Neuronal stem cell (in vitro differentiated cells): ENCODE results near the gene RILPL1.

ENCODE experiments used
- DNase-seq: peaks from one replicate; pipeline ENCODE4 v3.0.0-alpha.2; 2013; ENCODE audit warnings: low spot score
- H2AFZ ChIP-seq: one replicate; pipeline ENCODE4 v1.6.1; 2013; ENCODE audit warnings: mild to moderate bottlenecking, low read length, inconsistent platforms
- H2AK5ac ChIP-seq: 2 replicates; pipeline ENCODE4 v1.6.1; 2013; ENCODE audit warnings: low read depth, mild to moderate bottlenecking, inconsistent platforms, low read length, moderate library complexity, mixed read lengths
- H2BK120ac ChIP-seq: 2 replicates; pipeline ENCODE4 v1.6.1; 2013; ENCODE audit warnings: low read depth, mild to moderate bottlenecking, inconsistent platforms, low read length, moderate library complexity, mixed read lengths
- H2BK12ac ChIP-seq: one replicate; pipeline ENCODE4 v1.6.1; 2013; ENCODE audit warnings: low read length, inconsistent platforms
- H2BK15ac ChIP-seq: 2 replicates; pipeline ENCODE4 v1.6.1; 2013; ENCODE audit warnings: mild to moderate bottlenecking, low read length, inconsistent platforms, mixed read lengths
- H2BK5ac ChIP-seq: one replicate; pipeline ENCODE4 v1.6.1; 2013; ENCODE audit warnings: inconsistent platforms, mild to moderate bottlenecking, low read length, moderate library complexity
- H3K14ac ChIP-seq: one replicate; pipeline ENCODE4 v1.6.1; 2013; ENCODE audit warnings: low read length, inconsistent platforms
- H3K18ac ChIP-seq: 2 replicates; pipeline ENCODE4 v1.6.1; 2013; ENCODE audit warnings: low read length, inconsistent platforms
- H3K23ac ChIP-seq: 2 replicates; pipeline ENCODE4 v1.6.1; 2013; ENCODE audit warnings: low read depth, mild to moderate bottlenecking, mixed read lengths, low read length, inconsistent platforms; ENCODE audit not compliant: poor library complexity
- H3K27ac ChIP-seq: replicated peaks from 3 replicates; pipeline ENCODE4 v1.5.1; 2013; ENCODE audit warnings: low read length, inconsistent platforms
- H3K27me3 ChIP-seq, 3 experiments: 2 replicates each; pipeline ENCODE4 v1.6.1; 2013; ENCODE audit warnings: low read length in 3 of 3, mild to moderate bottlenecking in 2 of 3, inconsistent platforms in 1 of 3, low read depth in 1 of 3, mixed read lengths in 1 of 3, moderate library complexity in 1 of 3; ENCODE audit not compliant: control insufficient read depth in 3 of 3, insufficient read depth in 3 of 3
- H3K36me3 ChIP-seq, 2 donors: replicated peaks in 1 of 2; 2 replicates each; pipeline ENCODE4 v1.6.1; 2013; ENCODE audit warnings: low read length in 2 of 2; ENCODE audit not compliant: control insufficient read depth in 2 of 2, insufficient read depth in 2 of 2
- H3K4ac ChIP-seq: 2 replicates; pipeline ENCODE4 v1.6.1; 2013; ENCODE audit warnings: inconsistent platforms, mild to moderate bottlenecking, low read length, moderate library complexity
- H3K4me1 ChIP-seq, 2 donors: 1 replicate in 1 of 2; 2 replicates in 1 of 2; pipeline ENCODE4 v1.6.1; 2013; ENCODE audit warnings: low read length in 2 of 2, low read depth in 1 of 2; ENCODE audit not compliant: control insufficient read depth in 2 of 2, insufficient read depth in 1 of 2
- H3K4me2 ChIP-seq: one replicate; pipeline ENCODE4 v1.6.1; 2013; ENCODE audit warnings: mild to moderate bottlenecking, low read length, inconsistent platforms; ENCODE audit not compliant: insufficient read depth, poor library complexity, severe bottlenecking
- H3K4me3 ChIP-seq, 2 donors: 2 replicates each; pipeline ENCODE4 v1.5.1; 2013; ENCODE audit warnings: low read length in 2 of 2, mild to moderate bottlenecking in 2 of 2, inconsistent platforms in 1 of 2, moderate library complexity in 1 of 2
- H3K79me1 ChIP-seq: one replicate; pipeline ENCODE4 v1.6.1; 2013; ENCODE audit warnings: low read depth, mild to moderate bottlenecking, inconsistent platforms, low read length, moderate library complexity
- H3K9ac ChIP-seq: one replicate; pipeline ENCODE4 v1.6.1; 2013; ENCODE audit warnings: mild to moderate bottlenecking, low read depth, low read length, inconsistent platforms; ENCODE audit not compliant: poor library complexity
- H3K9me3 ChIP-seq, 2 donors: replicated peaks in 1 of 2; 2 replicates each; pipeline versions ENCODE3 to v1.6.1; 2013; ENCODE audit warnings: low read length in 2 of 2, mild to moderate bottlenecking in 2 of 2, inconsistent platforms in 1 of 2, low read depth in 1 of 2, mixed read lengths in 1 of 2, moderate library complexity in 1 of 2; ENCODE audit not compliant: control insufficient read depth in 2 of 2, insufficient read depth in 1 of 2
- H4K8ac ChIP-seq: one replicate; pipeline ENCODE4 v1.6.1; 2013; ENCODE audit warnings: low read depth, mild to moderate bottlenecking, inconsistent platforms, low read length, moderate library complexity
- H4K91ac ChIP-seq: one replicate; pipeline ENCODE4 v1.6.1; 2013; ENCODE audit warnings: low read length, low read depth, mild to moderate bottlenecking, inconsistent platforms; ENCODE audit not compliant: poor library complexity
- WGBS, 2 donors: extraction: QIAGEN DNeasy Blood & Tissue Kit; methylation state at CpG; one replicate each; pipeline ENCODE4 v1.1.7; 2013; ENCODE audit warnings: missing lambda C conversion rate in 2 of 2, mixed read lengths in 1 of 2; ENCODE audit not compliant: insufficient read length in 2 of 2, insufficient replicate concordance in 1 of 2; ENCODE audit errors: extremely low coverage in 2 of 2; 5-methylcytosine and 5-hydroxymethylcytosine counted together

The RILPL1 gene

GRCh38 chr12:123444092-123445026, 89.2 kb downstream of the RILPL1 start:
- no peak overlapping the region for H2BK15ac ChIP-seq
- no peaks in the 10 kb centered on the region for H3K36me3 ChIP-seq
- H2BK120ac ChIP-seq, result no peak overlapping the region
- H2BK12ac ChIP-seq, result no peak overlapping the region
- no peak overlapping the region for H3K14ac ChIP-seq
- H3K23ac ChIP-seq, result no peak overlapping the region
- H3K79me1 ChIP-seq, result no peaks in the 10 kb centered on the region
- H3K27me3 ChIP-seq, result no peaks in the 10 kb centered on the region
- H2AK5ac ChIP-seq, result no peak overlapping the region
- H3K4ac ChIP-seq, result no peak overlapping the region
- H3K18ac ChIP-seq, result no peak overlapping the region
- H4K8ac ChIP-seq, result no peak overlapping the region
- no peak overlapping the region for H3K4me2 ChIP-seq
- H2BK5ac ChIP-seq, result no peak overlapping the region
- H3K9ac ChIP-seq, result no peak overlapping the region
- H2AFZ ChIP-seq, result no peak overlapping the region
- no peak overlapping the region for H4K91ac ChIP-seq
- no peak overlapping the region for H3K27ac ChIP-seq
- no peak for DNase-seq
- no peak overlapping the region for H3K4me3 ChIP-seq
- no CpG with 5 or more reads among the region's 8 CpGs for WGBS, 2 donors
- no peaks in the 10 kb centered on the region for H3K9me3 ChIP-seq
- H3K4me1 ChIP-seq, result no peaks in the 10 kb centered on the region

- WGBS, 2 donors, result no CpG with 5 or more reads among the region's 4 CpGs
Observed at GRCh38 chr12:123442774-123443173, 90.7 kb downstream of the RILPL1 start.

GRCh38 chr12:123441523-123442164, 91.9 kb downstream of the RILPL1 start:
- Histone ChIP-seq H3K27ac (no peak overlapping the region), H3K23ac (no peak overlapping the region), H2BK15ac (no peak overlapping the region), H4K91ac (no peak overlapping the region), H4K8ac (no peak overlapping the region), H3K9ac (no peak overlapping the region), H2BK120ac (no peak overlapping the region), H3K4me2 (no peak overlapping the region), H2BK12ac (no peak overlapping the region), H3K36me3 (no peaks in the 10 kb centered on the region), H3K79me1 (no peaks in the 10 kb centered on the region), H3K18ac (no peak overlapping the region), H3K27me3 (peaks cover 0 to 4% (median 0%) of the 10 kb centered on the region in 3 experiments), H3K4me1 (no peaks in the 10 kb centered on the region), H3K9me3 (no peaks in the 10 kb centered on the region), H3K4me3 (no peak overlapping the region), H2AK5ac (no peak overlapping the region), H2AFZ (no peak overlapping the region), H3K14ac (no peak overlapping the region), H3K4ac (no peak overlapping the region), H2BK5ac (no peak overlapping the region)
- WGBS, 2 donors, result no CpG with 5 or more reads among the region's 13 CpGs
- no peak for DNase-seq

More at GRCh38 chr12:123442774-123443173, 90.7 kb downstream of the RILPL1 start:
- Histone ChIP-seq H3K18ac (no peak overlapping the region), H3K4me3 (no peak overlapping the region), H3K4me1 (no peaks in the 10 kb centered on the region), H2AK5ac (no peak overlapping the region), H3K79me1 (no peaks in the 10 kb centered on the region), H2BK15ac (no peak overlapping the region), H2AFZ (no peak overlapping the region), H4K8ac (no peak overlapping the region), H3K27ac (no peak overlapping the region), H3K4me2 (no peak overlapping the region), H2BK12ac (no peak overlapping the region), H3K36me3 (no peaks in the 10 kb centered on the region), H2BK120ac (no peak overlapping the region), H3K4ac (no peak overlapping the region), H3K27me3 (peaks cover 0 to 1% (median 0%) of the 10 kb centered on the region in 3 experiments), H2BK5ac (no peak overlapping the region), H3K14ac (no peak overlapping the region), H4K91ac (no peak overlapping the region), H3K23ac (no peak overlapping the region), H3K9me3 (no peaks in the 10 kb centered on the region), H3K9ac (no peak overlapping the region)
- no peak for DNase-seq
